Endothelial cell of umbilical vein (primary cell): Measurements from ENCODE around the gene OR2V1. TPM values are rescaled to one million over a fixed set of nuclear protein-coding genes. Genes with fewer than 3 reads are reported as not detected.

Source experiments
- BruUV-seq: library from RNA; stranded (reverse); fragments of 400-500 nt; replicated peaks from 2 replicates; lab custom pipeline; 2021; lab: Mats Ljungman, UMichigan
- CTCF ChIA-PET: fragments of 300-600, 350-600 bp; sonication (Branson Sonifier 250); formaldehyde crosslinking; loops from one replicate; lab custom pipeline; 2021; ENCODE audit warnings: antibody characterized with exemption, inconsistent platforms; lab: Charles Lee
- POLR2A ChIA-PET: fragments of 300-600, 350-600 bp; sonication (Branson Sonifier 250); formaldehyde crosslinking; loops from one replicate; lab custom pipeline; 2021; ENCODE audit warnings: antibody characterized with exemption, inconsistent platforms; lab: Charles Lee
- DNase-seq: peaks from one replicate; pipeline ENCODE4 v3.0.0-alpha.2; 2011; ENCODE audit warnings: low read depth, low spot score
- FAIRE-seq: peaks from 2 replicates; lab custom pipeline; 2011; peaks lifted over from hg19 to GRCh38; lab: Jason Lieb, UNC
- H2AFZ ChIP-seq: 2 replicates; pipeline ENCODE4 v1.6.0; 2012; ENCODE audit warnings: low read depth, low read length, control low read depth, inconsistent platforms
- H3K27ac ChIP-seq: 2 replicates; pipeline ENCODE4 v1.5.1; 2011; ENCODE audit warnings: low read depth, mild to moderate bottlenecking, control low read depth, low read length, moderate library complexity; ENCODE audit not compliant: insufficient read depth
- H3K27me3 ChIP-seq, 2 experiments: 2 replicates each; pipeline versions ENCODE4 v1.6.0 to v1.6.1; 2011; ENCODE audit warnings: low read length in 2 of 2, mixed read lengths in 1 of 2; ENCODE audit not compliant: control insufficient read depth in 2 of 2, insufficient read depth in 2 of 2
- H3K36me3 ChIP-seq, 2 experiments: 2 replicates in 1 of 2; 3 replicates in 1 of 2; pipeline ENCODE4 v1.5.1; 2011; ENCODE audit warnings: low read length in 2 of 2, mild to moderate bottlenecking in 1 of 2, moderate library complexity in 1 of 2; ENCODE audit not compliant: control insufficient read depth in 2 of 2, insufficient read depth in 2 of 2; ENCODE audit errors: extremely low read depth in 1 of 2
- H3K4me1 ChIP-seq: 3 replicates; pipeline ENCODE4 v1.5.1; 2011; ENCODE audit warnings: mild to moderate bottlenecking, low read length; ENCODE audit not compliant: control insufficient read depth, insufficient read depth; ENCODE audit errors: extremely low read depth
- H3K4me2 ChIP-seq: 2 replicates; pipeline ENCODE4 v1.6.1; 2011; ENCODE audit warnings: low read length, control low read depth, mixed read lengths; ENCODE audit not compliant: insufficient read depth
- H3K4me3 ChIP-seq, 3 experiments: fragments of 200-600 bp in 1 of 3; sonication (generic), shearing (Covaris generic) in 1 of 3; replicated peaks in 1 of 3; 2 replicates each; pipeline ENCODE4 v1.5.1; 2011 to 2016; ENCODE audit warnings: control low read depth in 3 of 3, low read length in 3 of 3, mild to moderate bottlenecking in 2 of 3, inconsistent platforms in 1 of 3, low read depth in 1 of 3, moderate library complexity in 1 of 3; ENCODE audit not compliant: insufficient read depth in 1 of 3
- H3K79me2 ChIP-seq: 2 replicates; pipeline ENCODE4 v1.6.0; 2012; ENCODE audit warnings: low read length, inconsistent platforms; ENCODE audit not compliant: control insufficient read depth, insufficient read depth
- H3K9ac ChIP-seq: replicated peaks from 2 replicates; pipeline ENCODE3; 2011; ENCODE audit warnings: low read length, control low read depth; ENCODE audit not compliant: insufficient read depth; ENCODE audit errors: extremely low read depth
- H3K9me1 ChIP-seq: replicated peaks from 3 replicates; pipeline ENCODE4 v1.6.0; 2011; ENCODE audit warnings: mild to moderate bottlenecking, low read length; ENCODE audit not compliant: control insufficient read depth, insufficient read depth; ENCODE audit errors: extremely low read depth
- H3K9me3 ChIP-seq: replicated peaks from 2 replicates; pipeline ENCODE4 v1.5.1; 2012; ENCODE audit warnings: low read length, inconsistent platforms; ENCODE audit not compliant: control insufficient read depth, insufficient read depth
- H4K20me1 ChIP-seq: replicated peaks from 2 replicates; pipeline ENCODE3; 2011; ENCODE audit warnings: mild to moderate bottlenecking, low read length; ENCODE audit not compliant: control insufficient read depth, insufficient read depth; ENCODE audit errors: extremely low read depth
- EZH2 ChIP-seq: IDR thresholded peaks from 2 replicates; pipeline ENCODE4 v1.6.1; 2012; ENCODE audit warnings: borderline replicate concordance, low read depth, mild to moderate bottlenecking, moderate library complexity, low read length, inconsistent platforms; ENCODE audit not compliant: severe bottlenecking
- FOS ChIP-seq: IDR thresholded peaks from 2 replicates; pipeline ENCODE4 v1.6.1; 2011; ENCODE audit warnings: mild to moderate bottlenecking, low read length, moderate library complexity, borderline replicate concordance; ENCODE audit not compliant: insufficient read depth
- GATA2 ChIP-seq: IDR thresholded peaks from 2 replicates; pipeline ENCODE4 v1.7.0; 2011; ENCODE audit warnings: low read depth, mild to moderate bottlenecking, moderate library complexity, mixed read lengths, low read length; ENCODE audit not compliant: insufficient read length, insufficient read depth
- JUN ChIP-seq: IDR thresholded peaks from 2 replicates; pipeline ENCODE4 v1.6.1; 2011; ENCODE audit warnings: borderline replicate concordance, low read depth; ENCODE audit not compliant: insufficient read length, insufficient read depth
- MYC ChIP-seq: IDR thresholded peaks from one replicate; pipeline ENCODE4 v1.6.1; 2011; ENCODE audit warnings: mild to moderate bottlenecking, low read depth, low read length
- POLR2A ChIP-seq: IDR thresholded peaks from 2 replicates; pipeline ENCODE4 v1.6.1; 2012; ENCODE audit warnings: low read depth, mild to moderate bottlenecking, control low read depth, low read length
- POLR2AphosphoS5 ChIP-seq: IDR thresholded peaks from 2 replicates; pipeline ENCODE4 v1.6.1; 2012; ENCODE audit warnings: low read depth, mild to moderate bottlenecking, control low read depth, low read length, moderate library complexity; ENCODE audit not compliant: insufficient read depth
- dilution Hi-C: fragments of 300-500 bp; cut with MboI; formaldehyde crosslinking; loops from one replicate; pipeline ENCODE4 v1.15.0; 2019; ENCODE audit warnings: low sequenced_read_pairs; ENCODE audit not compliant: extremely low pct_ligation_motif_present
- intact Hi-C: fragments of 100-400 bp; cut with micrococcal nuclease; formaldehyde crosslinking; loops from one replicate; pipeline ENCODE4 v1.10.0; 2022
- polyA plus RNA-seq, 4 experiments: library from polyadenylated mRNA; depleted of rRNA in 3 of 4; stranded (reverse) in 3 of 4; unstranded in 1 of 4; fragments of >200 nt; gene quantifications; 2 replicates each; pipeline versions ENCODE4 v1.2.1 to v1.2.3, GENCODE V29; 2011 to 2012; ENCODE audit warnings: missing spikeins in 1 of 4
- total RNA-seq: library from RNA; stranded (reverse); gene quantifications from 2 replicates; pipeline ENCODE4 v1.2.3, GENCODE V29; 2021
- TF ChIP-seq, protein P1 (sequence below): IDR thresholded peaks from 2 replicates; pipeline ENCODE4 v1.6.1; 2011; ENCODE audit not compliant: insufficient read depth, insufficient read length
- TF ChIP-seq, protein P2 (sequence below), 2 donors: IDR thresholded peaks; 1 replicate in 1 of 2; 2 replicates in 1 of 2; pipeline ENCODE4 v1.5.1; 2011; ENCODE audit warnings: low read length in 2 of 2, mild to moderate bottlenecking in 2 of 2, moderate library complexity in 2 of 2, control low read depth in 1 of 2, inconsistent platforms in 1 of 2, low read depth in 1 of 2; ENCODE audit not compliant: insufficient read depth in 1 of 2; ENCODE audit errors: extremely low read depth in 1 of 2

The OR2V1 gene
- total and polyA plus RNA-seq, 2 donors (not counting 3 experiments of a cell fraction or from before 2014, with no cell fraction given), result not detected

DNA sequence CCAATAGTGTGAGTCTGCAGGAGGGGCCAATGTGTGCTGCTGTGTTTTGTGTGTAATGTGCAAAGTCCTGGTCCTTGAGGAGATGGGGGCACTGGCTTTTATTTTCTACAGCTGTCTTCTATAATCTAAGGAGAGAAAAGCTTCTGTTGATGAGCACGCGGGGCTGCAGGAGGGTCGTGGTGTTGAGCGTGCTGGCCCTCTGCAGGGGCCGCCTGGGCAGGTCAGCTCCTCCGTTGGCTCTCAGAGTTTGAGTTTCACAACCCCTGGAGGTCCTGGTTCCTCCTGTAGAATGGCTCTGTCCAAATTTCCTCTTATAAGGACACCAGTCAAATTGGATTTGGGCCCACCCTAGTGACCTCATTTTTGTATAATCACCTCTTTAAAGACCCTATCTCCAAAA is 12.6 kb downstream of the OR2V1 start:
- Histone ChIP-seq H3K9me1 (no peaks in the 10 kb centered on the region), H2AFZ (no peak overlapping the region), H3K9ac (no peak overlapping the region), H3K36me3 (no peaks in the 10 kb centered on the region), H3K4me1 (peaks cover 4% of the 10 kb centered on the region), H4K20me1 (no peaks in the 10 kb centered on the region), H3K4me2 (no peak overlapping the region), H3K27me3 (peaks cover 19 to 32% of the 10 kb centered on the region in 2 experiments), H3K79me2 (no peaks in the 10 kb centered on the region), H3K27ac (no peak overlapping the region), H3K9me3 (no peaks in the 10 kb centered on the region), H3K4me3 (no peak overlapping the region)
- DNase-seq (no peak), FAIRE-seq (no peak)
- TF ChIP-seq FOS (no peak), POLR2AphosphoS5 (no peak), MYC (no peak), JUN (no peak), GATA2 (no peak), EZH2 (no peak), POLR2A (no peak)
- TF ChIP-seq, protein P1, sequence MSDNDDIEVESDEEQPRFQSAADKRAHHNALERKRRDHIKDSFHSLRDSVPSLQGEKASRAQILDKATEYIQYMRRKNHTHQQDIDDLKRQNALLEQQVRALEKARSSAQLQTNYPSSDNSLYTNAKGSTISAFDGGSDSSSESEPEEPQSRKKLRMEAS, result no peak
- TF ChIP-seq, protein P2, sequence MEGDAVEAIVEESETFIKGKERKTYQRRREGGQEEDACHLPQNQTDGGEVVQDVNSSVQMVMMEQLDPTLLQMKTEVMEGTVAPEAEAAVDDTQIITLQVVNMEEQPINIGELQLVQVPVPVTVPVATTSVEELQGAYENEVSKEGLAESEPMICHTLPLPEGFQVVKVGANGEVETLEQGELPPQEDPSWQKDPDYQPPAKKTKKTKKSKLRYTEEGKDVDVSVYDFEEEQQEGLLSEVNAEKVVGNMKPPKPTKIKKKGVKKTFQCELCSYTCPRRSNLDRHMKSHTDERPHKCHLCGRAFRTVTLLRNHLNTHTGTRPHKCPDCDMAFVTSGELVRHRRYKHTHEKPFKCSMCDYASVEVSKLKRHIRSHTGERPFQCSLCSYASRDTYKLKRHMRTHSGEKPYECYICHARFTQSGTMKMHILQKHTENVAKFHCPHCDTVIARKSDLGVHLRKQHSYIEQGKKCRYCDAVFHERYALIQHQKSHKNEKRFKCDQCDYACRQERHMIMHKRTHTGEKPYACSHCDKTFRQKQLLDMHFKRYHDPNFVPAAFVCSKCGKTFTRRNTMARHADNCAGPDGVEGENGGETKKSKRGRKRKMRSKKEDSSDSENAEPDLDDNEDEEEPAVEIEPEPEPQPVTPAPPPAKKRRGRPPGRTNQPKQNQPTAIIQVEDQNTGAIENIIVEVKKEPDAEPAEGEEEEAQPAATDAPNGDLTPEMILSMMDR (IDR thresholded peaks at IDR 0.05; ENCODE audit: extremely low read depth in 1 of 2, insufficient read depth in 1 of 2, low read depth in 1 of 2, low read length in 2 of 2), result no peak
- POLR2A ChIA-PET, result no interaction called here
- CTCF ChIA-PET, result interaction anchor here (0.6 kb wide), 1 partner anchor 52 kb away, joined by 3 read pairs; no protein-coding TSS in a partner anchor
- BruUV-seq, result no TSS peak
- intact Hi-C loops, result no loop called here
- dilution Hi-C loops, result no loop called here
